HepG2 (cell line): ENCODE measurements around the gene ADGRL3.

Experiments used
- FOXA1 ChIP-seq, 2 experiments: fragments of 450-650 bp in 1 of 2; sonication (generic) in 1 of 2; formaldehyde crosslinking in 1 of 2; IDR thresholded peaks; 2 replicates each; pipeline versions ENCODE4 v1.4.0 to v1.6.1; 2016 to 2020; ENCODE audit warnings: missing genetic modification reagents in 1 of 2
- NR1H2 ChIP-seq: sonication (generic); formaldehyde crosslinking; IDR thresholded peaks from 2 replicates; pipeline ENCODE4 v1.8.1; 2022; ENCODE audit warnings: low read depth, missing genetic modification reagents, borderline replicate concordance
- SIN3A ChIP-seq: IDR thresholded peaks from 2 replicates; pipeline ENCODE4 v1.6.1; 2011; ENCODE audit warnings: low read depth, mild to moderate bottlenecking, control low read depth, low read length, borderline replicate concordance
- SMC3 ChIP-seq: IDR thresholded peaks from 2 replicates; pipeline ENCODE4 v1.6.1; 2011; ENCODE audit warnings: low read length, improper control_type of control experiment
- SMYD3 ChIP-seq: sonication (generic); formaldehyde crosslinking; IDR thresholded peaks from 2 replicates; pipeline ENCODE4 v1.8.1; 2023; ENCODE audit warnings: mild to moderate bottlenecking, missing genetic modification reagents
- ZNF180 ChIP-seq: sonication (generic); formaldehyde crosslinking; IDR thresholded peaks from 2 replicates; pipeline ENCODE4 v1.4.0; 2020; ENCODE audit warnings: low read depth, missing genetic modification reagents, borderline replicate concordance
- ZNF224 ChIP-seq: sonication (generic); formaldehyde crosslinking; IDR thresholded peaks from 2 replicates; pipeline ENCODE4 v1.5.0; 2020; ENCODE audit warnings: mild to moderate bottlenecking, missing genetic modification reagents
- ZNF225 ChIP-seq: sonication (generic); formaldehyde crosslinking; IDR thresholded peaks from 2 replicates; pipeline ENCODE4 v1.4.0; 2020; ENCODE audit warnings: mild to moderate bottlenecking, missing genetic modification reagents
- TF ChIP-seq, protein P1 (sequence below): sonication (generic); formaldehyde crosslinking; IDR thresholded peaks from 2 replicates; pipeline ENCODE4 v1.5.0; 2020; ENCODE audit warnings: mild to moderate bottlenecking, missing genetic modification reagents, moderate library complexity
- TF ChIP-seq, protein P2 (sequence below): sonication (generic); formaldehyde crosslinking; IDR thresholded peaks from 2 replicates; pipeline ENCODE4 v1.4.0; 2020; ENCODE audit warnings: missing genetic modification reagents
- TF ChIP-seq, protein P3 (sequence below): sonication (generic); formaldehyde crosslinking; IDR thresholded peaks from 2 replicates; pipeline ENCODE4 v1.5.1; 2020; ENCODE audit warnings: missing genetic modification reagents, mild to moderate bottlenecking, borderline replicate concordance

- TF ChIP-seq SMYD3: no peak
- no peak for TF ChIP-seq SMC3
- TF ChIP-seq NR1H2 (CRISPR knock-in tag): no peak
- TF ChIP-seq, protein P1, sequence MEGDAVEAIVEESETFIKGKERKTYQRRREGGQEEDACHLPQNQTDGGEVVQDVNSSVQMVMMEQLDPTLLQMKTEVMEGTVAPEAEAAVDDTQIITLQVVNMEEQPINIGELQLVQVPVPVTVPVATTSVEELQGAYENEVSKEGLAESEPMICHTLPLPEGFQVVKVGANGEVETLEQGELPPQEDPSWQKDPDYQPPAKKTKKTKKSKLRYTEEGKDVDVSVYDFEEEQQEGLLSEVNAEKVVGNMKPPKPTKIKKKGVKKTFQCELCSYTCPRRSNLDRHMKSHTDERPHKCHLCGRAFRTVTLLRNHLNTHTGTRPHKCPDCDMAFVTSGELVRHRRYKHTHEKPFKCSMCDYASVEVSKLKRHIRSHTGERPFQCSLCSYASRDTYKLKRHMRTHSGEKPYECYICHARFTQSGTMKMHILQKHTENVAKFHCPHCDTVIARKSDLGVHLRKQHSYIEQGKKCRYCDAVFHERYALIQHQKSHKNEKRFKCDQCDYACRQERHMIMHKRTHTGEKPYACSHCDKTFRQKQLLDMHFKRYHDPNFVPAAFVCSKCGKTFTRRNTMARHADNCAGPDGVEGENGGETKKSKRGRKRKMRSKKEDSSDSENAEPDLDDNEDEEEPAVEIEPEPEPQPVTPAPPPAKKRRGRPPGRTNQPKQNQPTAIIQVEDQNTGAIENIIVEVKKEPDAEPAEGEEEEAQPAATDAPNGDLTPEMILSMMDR (CRISPR knock-in tag): no peak
- TF ChIP-seq, protein P2, sequence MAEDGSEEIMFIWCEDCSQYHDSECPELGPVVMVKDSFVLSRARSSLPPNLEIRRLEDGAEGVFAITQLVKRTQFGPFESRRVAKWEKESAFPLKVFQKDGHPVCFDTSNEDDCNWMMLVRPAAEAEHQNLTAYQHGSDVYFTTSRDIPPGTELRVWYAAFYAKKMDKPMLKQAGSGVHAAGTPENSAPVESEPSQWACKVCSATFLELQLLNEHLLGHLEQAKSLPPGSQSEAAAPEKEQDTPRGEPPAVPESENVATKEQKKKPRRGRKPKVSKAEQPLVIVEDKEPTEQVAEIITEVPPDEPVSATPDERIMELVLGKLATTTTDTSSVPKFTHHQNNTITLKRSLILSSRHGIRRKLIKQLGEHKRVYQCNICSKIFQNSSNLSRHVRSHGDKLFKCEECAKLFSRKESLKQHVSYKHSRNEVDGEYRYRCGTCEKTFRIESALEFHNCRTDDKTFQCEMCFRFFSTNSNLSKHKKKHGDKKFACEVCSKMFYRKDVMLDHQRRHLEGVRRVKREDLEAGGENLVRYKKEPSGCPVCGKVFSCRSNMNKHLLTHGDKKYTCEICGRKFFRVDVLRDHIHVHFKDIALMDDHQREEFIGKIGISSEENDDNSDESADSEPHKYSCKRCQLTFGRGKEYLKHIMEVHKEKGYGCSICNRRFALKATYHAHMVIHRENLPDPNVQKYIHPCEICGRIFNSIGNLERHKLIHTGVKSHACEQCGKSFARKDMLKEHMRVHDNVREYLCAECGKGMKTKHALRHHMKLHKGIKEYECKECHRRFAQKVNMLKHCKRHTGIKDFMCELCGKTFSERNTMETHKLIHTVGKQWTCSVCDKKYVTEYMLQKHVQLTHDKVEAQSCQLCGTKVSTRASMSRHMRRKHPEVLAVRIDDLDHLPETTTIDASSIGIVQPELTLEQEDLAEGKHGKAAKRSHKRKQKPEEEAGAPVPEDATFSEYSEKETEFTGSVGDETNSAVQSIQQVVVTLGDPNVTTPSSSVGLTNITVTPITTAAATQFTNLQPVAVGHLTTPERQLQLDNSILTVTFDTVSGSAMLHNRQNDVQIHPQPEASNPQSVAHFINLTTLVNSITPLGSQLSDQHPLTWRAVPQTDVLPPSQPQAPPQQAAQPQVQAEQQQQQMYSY (CRISPR knock-in tag): no peak
- TF ChIP-seq ZNF224: no peak
- TF ChIP-seq FOXA1 (IDR thresholded peaks at IDR 0.05): no peak
- TF ChIP-seq FOXA1 (CRISPR knock-in tag; IDR thresholded peaks at IDR 0.05): no peak
- TF ChIP-seq SIN3A: no peak
- TF ChIP-seq, protein P3, sequence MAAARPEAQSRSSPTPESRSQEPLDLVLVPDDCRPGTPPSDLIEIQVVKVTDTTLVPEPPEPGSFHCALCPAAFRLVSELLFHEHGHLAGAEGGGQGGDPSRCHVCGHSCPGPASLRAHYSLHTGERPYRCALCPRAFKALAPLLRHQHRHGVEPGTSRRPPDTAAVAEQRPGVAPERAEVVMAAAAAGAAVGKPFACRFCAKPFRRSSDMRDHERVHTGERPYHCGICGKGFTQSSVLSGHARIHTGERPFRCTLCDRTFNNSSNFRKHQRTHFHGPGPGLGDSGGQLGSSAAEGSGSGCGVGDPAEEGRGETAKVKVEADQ (CRISPR knock-in tag): no peak
- no peak for TF ChIP-seq ZNF180 (CRISPR knock-in tag)
- TF ChIP-seq ZNF225 (CRISPR knock-in tag): no peak
Observed at GRCh38 chr4:61886131-61886530, 686.0 kb downstream of the ADGRL3 start.
